ENCODE results near the gene SESN1.

Gene SESN1

DNA sequence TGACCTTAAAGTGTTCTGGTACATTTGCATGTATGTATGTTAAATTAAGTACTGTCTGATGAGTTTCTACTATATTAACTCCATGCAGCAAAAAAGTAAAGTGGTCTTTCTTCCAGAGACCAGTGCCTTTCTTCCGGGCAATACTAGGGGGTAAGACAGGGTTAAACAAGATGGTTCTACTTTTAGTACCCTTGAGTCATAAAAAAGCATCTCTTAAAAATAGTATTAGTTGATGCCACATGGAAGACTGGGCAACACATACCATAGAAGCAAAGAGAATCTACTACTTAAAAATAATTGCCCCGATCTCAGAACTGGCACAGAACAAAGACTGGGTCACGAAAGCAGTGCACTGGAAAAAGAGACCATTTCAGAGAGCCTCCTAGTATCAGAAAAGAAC is 66.2 kb downstream of the SESN1 start:
- DNase-seq (ENCODE audit: low read depth) = no peak

- no peak for DNase-seq (ENCODE audit: low read depth)
These were observed 66.7 kb downstream of the SESN1 start for GRCh38 chr6:109027964-109028363.

DNA sequence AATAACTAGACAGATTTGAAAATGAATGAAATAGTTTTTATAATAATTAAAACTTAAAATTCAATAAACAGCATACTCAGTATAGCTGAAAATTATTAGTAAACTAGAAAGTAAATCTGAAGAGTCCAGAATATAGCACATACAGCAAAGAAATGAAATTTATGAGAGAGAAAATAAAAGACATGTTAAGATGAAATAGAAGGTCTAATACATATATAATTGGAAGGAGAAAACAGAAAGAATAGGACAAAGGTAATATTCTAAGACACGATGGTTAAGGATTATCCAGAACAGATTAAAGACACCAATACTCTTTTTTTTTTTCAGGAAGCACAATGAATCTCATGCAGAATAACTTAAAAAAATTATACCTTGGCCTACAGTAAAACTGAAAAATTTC is 69.0 kb downstream of the SESN1 start:
- no peak for DNase-seq (ENCODE audit: low read depth)

- peak; percentile 14 for DNase-seq (ENCODE audit: low read depth)
These were observed 69.9 kb downstream of the SESN1 start for GRCh38 chr6:109024784-109025183.

DNA sequence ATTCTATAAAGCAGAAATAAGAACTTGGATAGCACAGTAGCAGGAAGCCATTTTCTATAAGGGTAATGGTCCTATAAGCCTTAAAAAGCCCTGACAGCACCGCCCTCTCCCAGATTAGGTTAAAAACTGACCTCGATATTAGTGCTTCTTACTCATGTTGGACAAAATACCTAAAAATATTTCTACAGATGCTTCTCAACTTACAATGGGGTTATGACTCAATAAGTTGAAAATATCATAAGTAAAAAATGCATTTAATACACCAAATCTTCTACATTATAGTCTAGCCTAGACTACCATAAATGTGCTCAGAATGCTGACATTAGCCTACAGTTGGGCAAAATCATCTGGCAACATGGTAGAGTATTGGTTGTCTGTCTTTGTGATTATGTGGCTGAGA is 70.3 kb downstream of the SESN1 start:
- peak; percentile 3 for DNase-seq (ENCODE audit: low read depth)

- no peak for DNase-seq (ENCODE audit: low read depth)
These were observed 71.2 kb downstream of the SESN1 start for GRCh38 chr6:109023356-109023925.

DNA sequence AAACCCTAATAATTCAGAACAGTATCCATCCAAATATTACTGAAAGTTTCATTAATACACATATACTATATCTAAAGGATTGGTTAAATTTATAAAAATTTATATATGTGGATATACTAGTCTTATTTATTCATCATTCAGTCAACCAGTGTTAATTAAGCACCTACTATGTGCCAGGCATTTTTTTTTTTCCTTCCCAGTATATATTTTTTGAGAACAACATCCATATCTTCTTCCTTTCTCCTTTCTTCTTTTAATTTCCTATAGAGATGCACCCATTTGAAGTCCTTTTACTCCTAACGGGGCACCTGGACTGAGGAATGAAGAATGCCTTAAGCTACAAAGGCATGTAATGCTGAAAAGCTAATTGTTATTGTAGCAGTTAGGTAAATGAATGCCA is 72.8 kb downstream of the SESN1 start:
- no peak for DNase-seq (ENCODE audit: low read depth)

- DNase-seq (ENCODE audit: low read depth) = no peak
These were observed 74.7 kb downstream of the SESN1 start for GRCh38 chr6:109019911-109020310.

GRCh38 chr6:109015176-109015575 is 79.5 kb downstream of the SESN1 start:
- DNase-seq (ENCODE audit: low read depth) = no peak

DNA sequence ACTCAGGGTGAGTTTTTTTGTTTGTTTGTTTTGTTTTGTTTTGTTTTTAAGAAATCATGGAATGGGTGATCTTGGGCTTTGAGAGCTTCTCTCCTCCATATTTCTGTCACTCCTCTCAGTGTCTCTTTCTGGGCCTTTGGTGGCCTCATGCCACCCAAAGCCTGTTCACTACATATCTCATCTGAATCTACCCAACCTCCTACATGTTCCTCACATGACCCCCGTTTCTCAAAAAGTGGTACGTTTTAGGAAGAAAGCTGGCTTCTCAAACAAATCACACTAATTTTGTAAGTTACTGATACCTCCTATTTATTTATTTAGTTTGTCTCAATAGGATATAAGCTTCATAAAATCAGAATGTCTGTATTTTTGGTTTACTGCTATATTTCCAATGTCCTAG is 80.0 kb downstream of the SESN1 start:
- DNase-seq (ENCODE audit: low read depth) = no peak

GRCh38 chr6:109013656-109014305 is 80.9 kb downstream of the SESN1 start:
- no peak for DNase-seq (ENCODE audit: low read depth)

DNA sequence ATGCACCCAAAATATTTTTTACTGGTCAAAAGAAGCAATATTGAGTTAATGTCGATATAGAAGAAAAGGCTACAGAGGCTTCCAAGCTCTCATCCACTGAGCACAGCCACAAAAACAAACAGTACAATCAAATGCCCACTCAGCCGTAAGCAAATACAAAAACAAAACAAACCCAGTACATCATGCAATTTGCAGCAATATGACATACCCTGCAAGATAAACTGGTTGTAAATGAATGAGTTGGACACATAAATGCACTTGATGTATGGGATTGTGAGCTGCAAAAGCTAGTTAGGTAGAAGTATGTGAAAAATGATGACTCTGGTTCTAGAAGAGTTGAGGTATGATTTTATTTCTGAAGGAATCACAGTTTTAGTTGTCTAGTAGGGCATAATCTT is 83.9 kb downstream of the SESN1 start:
- DNase-seq (ENCODE audit: low read depth) = no peak

GRCh38 chr6:109009962-109010704 is 84.5 kb downstream of the SESN1 start:
- DNase-seq (ENCODE audit: low read depth) = no peak

GRCh38 chr6:109009236-109009961 is 85.2 kb downstream of the SESN1 start:
- DNase-seq (ENCODE audit: low read depth) = peak; percentile 80

DNA sequence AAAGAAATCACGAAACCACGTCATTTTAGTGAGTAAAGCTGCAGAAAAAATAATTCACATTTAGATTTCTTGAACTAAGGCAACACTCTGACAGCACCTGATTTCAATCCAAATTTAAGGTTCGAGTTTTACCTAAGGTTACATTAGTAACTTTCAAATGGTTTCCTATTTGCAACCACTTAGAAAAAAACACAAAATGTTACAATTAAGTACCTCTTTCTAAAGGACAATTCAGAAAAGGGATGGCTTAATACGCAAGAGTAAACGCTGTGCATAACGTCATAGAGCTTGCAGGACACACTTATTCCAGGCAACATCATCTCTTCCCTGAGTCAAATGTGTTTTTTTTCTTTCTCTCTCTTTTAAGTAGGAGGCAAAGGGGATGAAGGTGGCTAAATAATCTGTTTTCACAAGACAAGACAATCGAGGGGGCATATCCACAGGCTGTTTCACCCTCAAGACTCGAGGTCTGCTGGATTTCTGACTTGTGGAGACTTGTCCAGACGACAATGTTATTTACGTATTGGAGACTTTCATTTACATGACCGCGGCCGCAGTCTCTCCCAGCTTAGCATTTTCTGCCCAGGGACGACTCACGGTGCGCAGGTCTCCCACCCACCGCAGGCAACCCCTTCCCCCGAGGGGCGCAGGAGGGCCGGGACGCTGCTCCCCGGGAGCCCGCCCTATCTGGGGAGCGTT is 86.0 kb downstream of the SESN1 start:
- peak; percentile 34 for DNase-seq (ENCODE audit: low read depth)

DNA sequence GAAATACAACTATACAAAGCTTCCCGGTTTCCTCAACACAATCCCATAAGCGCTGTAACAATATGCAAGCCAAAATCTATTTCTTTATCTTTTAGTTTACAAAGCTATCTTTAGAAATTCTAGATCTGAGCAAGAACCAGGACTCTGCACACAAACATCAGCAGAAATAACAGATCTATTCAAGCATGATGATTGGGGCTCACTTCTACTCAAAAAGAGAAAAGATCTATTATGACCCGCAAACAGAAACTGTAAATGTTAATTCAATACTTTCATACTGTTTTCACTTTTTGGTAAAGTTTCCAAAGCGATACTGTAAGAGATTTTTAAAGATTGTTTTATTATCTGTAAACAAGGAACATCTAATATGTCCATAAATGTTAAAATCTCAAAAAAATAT is 86.6 kb downstream of the SESN1 start:
- DNase-seq (ENCODE audit: low read depth) = no peak

DNA sequence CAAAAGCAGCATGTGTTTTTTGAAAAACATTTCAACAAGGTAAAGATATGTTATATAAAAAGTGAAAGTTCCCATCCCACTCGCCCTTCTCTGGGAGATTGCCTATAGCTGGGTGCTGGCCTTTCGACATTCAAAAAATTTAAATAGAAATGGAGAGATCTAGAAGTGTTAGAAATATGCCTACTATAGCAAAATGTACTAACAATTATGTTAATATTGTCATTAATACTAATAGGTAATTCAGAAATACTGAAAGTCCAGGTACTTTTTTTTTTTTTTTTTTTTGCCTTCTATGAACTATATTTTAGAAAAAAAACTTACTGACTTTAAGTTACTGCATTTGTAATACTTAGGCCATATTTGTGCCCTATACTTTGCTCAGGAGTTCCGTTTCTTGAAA is 87.1 kb downstream of the SESN1 start:
- no peak for DNase-seq (ENCODE audit: low read depth)

DNA sequence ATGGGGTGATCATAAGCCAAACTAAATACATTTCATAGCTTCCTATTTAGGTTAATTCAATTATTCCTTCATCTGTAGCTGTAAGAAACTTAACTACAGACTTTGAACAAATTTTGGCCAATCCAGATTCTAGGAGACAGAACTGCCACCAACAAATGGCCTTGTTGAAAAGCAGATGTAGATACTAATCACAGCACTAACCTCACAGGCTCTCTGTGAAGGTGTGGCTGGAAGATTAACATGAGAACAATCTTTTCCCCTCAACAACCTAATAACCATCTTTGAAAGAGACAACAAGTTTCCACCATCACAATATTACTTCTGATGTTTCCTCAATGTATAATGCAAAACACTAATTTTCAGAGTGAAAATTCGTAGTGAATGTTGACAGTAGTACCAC is 87.8 kb downstream of the SESN1 start:
- DNase-seq (ENCODE audit: low read depth) = no peak

DNA sequence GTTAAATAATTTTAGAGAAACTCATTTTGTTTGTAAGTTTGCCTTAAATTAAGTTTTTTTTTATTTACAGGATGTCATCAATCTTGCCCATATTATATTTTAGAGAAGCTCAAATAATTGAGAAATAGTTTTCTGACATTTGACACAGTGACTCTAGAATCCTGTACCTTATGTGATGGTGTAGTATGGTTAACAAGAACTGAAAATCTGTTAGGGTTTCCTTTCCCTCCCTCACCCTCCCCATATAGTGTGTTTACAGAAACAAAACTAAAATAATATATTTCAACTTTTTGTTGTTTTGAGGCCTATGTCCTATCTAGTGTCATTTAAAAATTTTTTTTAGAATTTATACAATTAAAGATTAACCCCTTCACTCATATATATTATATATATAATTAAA is 91.8 kb downstream of the SESN1 start:
- no peak for DNase-seq (ENCODE audit: low read depth)

- DNase-seq (ENCODE audit: low read depth) = peak; percentile 94
These were observed 92.5 kb downstream of the SESN1 start for GRCh38 chr6:109002051-109002697.

DNA sequence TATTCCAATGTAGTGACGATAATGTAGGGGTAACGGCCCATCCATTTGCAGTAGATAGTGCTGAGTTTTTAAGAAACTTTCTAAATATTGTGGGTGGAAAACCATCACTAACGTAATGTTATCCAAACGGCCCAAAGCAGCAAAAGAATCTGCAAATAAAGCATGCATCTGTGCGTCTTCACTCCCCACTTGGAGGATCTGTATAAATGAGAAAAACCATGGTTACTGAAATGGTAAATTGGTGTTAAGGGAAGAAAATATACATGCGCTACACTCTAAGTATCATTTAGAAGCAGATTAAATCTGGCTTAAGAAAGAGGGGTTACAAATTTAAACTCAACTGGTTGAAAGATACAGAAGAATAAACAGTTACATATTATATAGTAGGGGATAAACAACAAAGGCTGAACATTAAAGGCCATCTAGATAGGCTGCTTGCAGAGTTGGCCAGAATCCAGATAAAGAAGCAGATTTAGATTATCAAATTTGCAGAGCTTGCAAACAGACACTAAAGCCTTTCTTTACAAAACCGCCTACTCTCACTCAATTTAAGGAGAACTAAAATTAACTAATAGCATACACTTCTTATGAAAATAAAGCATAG is 93.3 kb downstream of the SESN1 start:
- no peak for DNase-seq (ENCODE audit: low read depth)

Measured in fibroblast of gingiva (primary cell).